Activated CD4-positive, alpha-beta T cell treated with anti-CD3 and anti-CD28 coated beads for 24 hours (primary cell): ENCODE measurements around the gene BCL6.
A peak's percentile ranks its signal among the peaks of the same experiment; 100 is the strongest.

Experiments used
- DNase-seq, 2 donors: peaks; one replicate each; pipeline ENCODE4 v3.0.0-alpha.2; 2020; ENCODE audit warnings: low read depth in 2 of 2

Gene BCL6

DNA sequence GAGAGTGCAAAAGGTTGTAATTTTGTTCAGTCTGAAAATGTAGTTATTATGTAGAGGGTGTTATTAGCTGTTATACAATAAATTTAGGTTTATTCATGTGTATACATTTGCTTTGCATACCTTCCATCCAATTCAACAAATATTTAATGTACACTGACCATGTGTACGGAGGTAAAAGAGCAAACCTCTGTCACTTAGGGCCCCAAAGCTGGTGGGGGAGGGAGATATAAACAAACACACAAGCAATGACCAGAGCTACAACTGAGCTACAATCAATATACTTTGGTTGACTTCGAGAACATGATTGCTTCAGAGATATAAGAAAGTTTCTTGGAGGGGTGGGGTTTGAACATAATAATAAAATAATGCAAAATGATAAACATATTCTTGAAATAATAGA is 17.5 kb upstream of the BCL6 start:
- no peak for DNase-seq

DNA sequence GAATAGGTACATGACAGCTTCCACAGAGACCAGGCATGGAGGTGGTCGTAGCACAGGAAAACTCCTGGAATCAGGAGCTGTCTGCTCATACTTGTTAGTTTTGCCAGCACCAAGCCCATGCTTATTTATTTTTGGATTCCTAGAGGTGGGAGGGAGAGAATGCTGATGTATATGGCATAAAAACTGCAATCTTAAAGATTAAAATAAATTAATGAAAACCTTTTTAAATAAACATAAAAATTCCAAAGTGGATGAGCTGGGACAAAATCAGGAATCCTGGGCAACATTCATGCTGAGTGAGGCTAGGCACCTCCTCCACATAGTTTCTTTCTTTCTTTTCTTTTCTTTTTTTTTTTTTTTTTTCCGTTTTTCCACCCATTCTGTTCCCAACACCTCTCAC is 14.3 kb upstream of the BCL6 start:
- no peak for DNase-seq

GRCh38 chr3:187758318-187758955 is 13.2 kb upstream of the BCL6 start:
- no peak for DNase-seq

- no peak for DNase-seq
Observed at GRCh38 chr3:187753516-187753915, 8.2 kb upstream of the BCL6 start.

GRCh38 chr3:187750513-187751123 is 5.3 kb upstream of the BCL6 start:
- DNase-seq = no peak

DNA sequence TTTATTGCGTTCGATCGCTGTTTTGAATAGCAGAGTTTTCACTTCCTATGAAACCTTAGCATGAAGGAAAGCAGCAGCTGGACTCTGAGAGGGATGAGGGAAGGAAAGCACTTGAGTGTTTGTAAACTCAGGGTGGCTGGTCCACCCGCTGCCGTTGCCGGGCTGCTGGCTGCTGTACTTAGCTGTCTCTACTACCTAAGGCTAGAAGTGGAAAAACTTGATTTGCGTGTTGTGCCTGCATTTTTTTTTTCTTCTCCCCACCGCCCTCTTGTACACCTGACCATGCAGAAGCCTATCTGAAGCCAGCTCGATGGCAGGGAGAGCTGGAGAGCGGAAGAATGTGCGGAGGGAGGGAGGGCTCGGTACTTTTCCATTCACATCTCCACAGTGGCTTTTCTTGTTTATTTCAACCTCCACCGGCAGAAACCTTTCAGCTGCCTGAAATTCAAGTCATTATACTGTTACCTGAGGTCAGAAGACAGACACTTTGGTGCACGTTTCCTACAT is 4.8 kb upstream of the BCL6 start:
- DNase-seq = no peak

GRCh38 chr3:187748050-187748481 is 2.8 kb upstream of the BCL6 start:
- DNase-seq = peak; percentile 93

- no peak for DNase-seq
Observed at GRCh38 chr3:187747506-187747905, 2.2 kb upstream of the BCL6 start.

DNA sequence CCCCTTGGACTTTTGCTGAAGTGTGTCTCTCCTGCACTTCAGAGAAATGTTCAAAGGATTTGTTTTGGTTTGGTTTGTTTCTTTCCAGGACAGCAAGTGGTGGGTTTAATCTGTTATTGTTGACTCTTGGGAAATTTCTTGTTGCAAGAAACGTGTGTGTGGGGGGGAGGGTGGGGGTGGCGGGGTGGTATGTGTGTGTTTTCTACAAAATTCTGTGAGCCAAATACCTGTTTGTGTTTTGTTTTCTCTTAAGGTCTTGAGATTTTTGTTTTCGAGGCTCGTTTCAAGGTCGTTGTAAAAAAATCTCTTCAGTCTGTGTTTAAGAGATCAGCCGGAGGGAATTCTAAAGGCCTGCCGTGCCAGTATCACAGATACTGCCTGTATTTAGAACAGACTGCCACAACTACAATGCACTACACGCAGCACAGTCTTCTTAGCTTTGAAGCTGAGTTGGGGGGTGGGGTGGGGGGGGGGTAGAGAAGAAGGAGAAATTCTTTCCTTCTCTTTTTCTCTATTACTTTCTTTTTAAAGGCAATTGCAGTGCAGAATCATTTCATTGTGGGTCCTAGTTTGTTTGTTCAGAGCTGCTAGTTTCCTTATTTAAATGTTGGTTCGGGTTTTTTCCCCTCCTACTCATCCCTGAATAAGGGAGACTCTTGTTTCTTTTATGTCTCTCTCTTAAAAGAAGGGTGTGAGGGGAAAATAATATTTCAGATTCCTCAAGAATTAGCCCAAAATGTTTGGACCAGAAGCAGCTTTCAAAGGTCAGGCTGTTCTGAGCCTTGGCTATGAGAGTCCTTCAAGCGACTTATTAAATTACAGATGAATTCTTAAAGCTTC is 1.4 kb upstream of the BCL6 start:
- DNase-seq = no peak

DNA sequence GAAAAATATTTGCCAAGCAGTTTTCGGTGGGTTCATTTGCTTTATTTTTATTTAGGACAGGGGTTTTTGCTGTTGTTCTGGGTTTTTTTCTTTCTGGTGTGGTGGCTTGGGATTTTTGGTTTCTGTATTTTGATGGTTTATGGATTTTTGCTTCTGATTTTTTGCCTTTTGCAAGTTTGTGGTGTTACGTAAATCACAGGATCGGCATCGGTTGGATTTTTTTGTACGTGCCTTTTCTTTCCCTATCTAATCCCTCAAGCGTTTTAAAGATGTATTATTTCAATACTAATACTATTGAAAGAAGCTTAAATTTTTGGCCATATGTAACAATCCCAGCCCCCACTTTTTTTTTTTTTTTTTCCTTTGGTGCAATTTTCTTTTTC is 782 bp upstream of the BCL6 start:
- no peak for DNase-seq

DNA sequence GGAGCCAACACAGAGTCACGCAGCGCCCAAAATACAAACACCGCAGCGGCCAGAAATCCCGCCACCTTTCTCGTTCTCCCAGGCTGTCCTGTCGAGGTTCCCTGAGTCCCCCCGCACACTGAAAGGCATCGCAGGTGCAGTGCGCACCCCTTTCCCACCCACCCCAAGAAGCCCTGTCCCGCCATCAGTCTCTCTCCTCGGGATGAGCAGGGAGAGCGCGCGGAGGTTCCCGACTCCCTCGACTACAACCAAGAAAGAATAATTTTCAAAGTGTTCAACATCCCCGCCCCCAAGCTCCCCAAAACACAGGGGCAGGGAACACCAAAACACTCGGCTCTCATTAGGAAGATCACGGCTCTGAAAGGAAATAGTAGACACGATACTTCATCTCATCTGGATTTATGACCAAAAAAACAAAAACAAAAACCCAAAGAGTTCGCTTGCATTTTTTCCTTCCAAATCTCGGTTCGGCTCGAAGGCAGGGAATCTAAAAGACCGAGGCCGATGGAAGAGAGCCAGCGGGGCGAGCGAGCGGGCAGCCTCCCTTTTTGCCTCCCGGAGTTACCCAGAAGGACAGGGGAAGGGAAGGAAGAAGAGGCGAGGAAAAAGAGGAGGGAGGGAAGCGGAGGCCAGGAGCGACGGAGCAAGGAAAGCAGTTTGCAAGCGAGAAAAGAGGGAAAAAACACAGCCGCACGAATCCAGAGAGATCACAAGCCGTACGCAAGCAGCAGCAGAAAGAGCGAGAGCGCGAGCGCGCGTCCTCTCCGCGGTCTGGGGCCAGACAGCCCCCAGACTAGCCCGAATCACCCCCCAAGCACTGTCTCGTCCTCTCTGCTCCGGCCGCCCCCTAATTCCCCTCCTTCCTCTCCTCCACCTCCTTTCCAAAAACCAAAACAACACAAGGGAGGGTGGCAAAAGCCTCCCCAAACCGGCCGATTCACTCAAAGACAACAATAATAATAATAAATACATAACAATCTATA is 808 bp downstream of the BCL6 start:
- DNase-seq = peak in 1 of 2 donors; percentile 28

DNA sequence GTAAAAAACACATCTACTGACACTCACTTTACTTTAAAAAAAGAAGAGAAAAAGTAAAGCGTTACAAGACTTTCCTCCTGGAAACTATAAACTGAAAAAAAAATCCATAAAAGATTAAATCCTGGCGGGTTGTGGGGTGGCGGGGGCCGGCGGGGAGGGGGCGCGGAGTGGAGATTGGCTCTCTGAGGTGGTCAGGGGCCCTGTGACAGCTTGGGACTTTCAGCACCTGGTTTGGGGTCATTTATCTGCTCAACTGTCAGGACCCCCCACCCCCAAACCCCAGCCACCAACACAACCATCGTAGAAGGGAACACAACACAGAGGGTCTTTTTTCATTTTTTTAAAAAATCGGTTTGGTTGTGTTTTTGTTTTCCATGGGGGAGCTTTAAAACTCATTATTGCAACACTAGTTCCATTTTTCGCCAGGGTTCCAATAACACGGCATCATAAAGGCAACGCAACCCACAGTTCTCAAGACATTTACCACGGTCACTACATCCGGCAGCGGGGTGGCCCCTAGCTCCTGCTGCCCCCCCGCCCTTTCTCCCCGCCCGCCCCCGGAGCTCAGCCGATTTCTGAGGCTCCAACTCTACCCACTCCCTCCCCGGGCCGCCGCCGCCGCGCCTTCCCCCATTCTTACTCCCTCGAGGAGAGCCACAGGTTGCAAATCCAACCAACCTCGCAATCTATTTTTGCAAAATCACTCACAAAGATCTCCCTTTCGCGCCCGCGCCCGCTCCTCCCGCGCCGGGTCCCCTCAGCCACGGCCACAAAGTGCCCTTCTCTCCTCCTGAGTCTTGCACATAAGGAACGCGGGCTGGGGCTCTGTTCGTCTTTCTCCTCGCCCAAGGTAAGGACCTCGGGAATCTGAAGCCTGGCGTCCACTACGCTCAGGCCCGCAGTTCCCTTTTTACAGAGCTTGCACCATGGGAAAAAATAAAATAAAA is 1.8 kb downstream of the BCL6 start:
- DNase-seq = peak in 1 of 2 donors; percentile 49

DNA sequence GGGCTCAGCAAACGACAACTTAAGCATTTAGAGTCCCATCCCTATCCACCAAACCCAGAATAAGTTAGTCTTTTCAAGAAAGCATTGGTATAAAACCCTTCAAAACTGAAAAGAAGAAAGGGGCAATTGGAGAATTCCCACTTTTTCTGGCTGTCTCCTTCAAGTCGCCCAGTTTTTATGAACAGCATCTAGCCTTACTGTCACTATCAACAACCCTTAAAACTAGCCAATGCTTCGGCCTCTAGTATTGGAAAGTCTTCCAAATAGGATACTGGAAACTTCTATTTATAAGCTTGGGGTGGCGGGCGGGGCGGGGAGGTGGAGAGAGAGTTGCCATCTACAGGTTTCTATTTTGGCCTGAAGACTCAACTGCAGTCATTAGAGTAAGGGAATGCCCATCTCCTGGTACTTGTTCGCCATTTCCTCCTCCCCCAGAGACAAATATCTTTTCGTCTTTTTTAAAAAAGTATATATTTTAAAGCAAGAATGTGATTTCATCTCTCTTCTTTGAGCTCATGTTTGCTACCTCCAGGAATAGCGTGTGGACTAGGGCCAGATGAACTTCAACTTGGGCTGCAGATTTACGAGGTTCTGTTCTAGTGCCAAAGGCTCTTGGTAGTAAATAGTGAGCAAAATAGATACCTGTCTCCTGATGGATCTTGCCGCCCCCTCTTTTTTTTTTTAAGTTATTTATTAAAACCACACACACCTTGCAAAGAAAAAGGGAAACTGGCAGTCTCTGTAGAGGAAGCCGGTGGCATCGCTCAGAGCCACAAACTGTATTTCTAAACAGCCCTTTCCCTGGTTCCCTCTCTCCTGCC is 2.7 kb downstream of the BCL6 start:
- DNase-seq = no peak

DNA sequence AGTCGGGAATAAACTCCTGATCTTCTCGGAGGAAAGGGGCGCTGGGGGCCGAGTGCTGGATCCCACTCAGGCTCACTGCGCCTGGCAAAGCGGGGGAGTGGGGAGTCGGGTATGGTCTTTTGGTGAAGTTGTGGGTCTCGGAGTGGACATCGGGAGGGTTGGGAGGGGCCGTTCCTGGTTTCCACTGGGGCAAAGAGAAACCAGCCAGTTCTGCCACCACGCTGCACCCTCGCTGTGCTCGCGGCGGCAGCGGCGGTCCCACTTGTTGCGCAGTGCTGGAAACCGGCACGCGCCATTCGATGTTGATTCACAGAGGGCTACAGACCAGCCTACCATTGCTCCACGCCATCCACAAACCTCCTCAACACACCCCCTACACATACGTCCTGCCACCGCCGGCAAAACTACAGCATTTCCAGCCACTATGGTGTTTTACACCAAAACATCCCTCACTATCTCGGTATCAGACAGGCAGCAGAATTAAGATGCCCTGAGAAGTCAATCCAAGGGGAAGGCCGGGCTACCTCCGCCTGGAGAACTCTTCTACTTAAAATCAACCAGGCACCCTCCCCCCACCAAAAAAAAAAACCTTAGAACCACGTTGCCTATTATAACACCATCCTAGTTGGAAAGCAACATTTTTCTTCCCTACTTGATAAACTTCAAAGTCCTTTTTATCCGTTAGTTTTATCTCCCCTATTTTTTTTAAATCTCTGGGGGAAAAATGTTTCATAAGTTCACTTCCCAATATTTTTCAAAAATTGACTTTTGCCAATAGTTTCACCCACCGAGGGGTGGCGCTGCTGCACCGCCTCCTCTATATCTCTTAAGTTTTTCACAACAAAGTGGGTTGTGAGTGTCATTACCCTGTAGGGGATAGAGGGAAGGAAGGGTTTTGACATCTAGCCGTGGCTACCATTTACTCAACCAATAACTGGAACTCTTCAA is 3.6 kb downstream of the BCL6 start:
- DNase-seq = peak in 1 of 2 donors; percentile 69

DNA sequence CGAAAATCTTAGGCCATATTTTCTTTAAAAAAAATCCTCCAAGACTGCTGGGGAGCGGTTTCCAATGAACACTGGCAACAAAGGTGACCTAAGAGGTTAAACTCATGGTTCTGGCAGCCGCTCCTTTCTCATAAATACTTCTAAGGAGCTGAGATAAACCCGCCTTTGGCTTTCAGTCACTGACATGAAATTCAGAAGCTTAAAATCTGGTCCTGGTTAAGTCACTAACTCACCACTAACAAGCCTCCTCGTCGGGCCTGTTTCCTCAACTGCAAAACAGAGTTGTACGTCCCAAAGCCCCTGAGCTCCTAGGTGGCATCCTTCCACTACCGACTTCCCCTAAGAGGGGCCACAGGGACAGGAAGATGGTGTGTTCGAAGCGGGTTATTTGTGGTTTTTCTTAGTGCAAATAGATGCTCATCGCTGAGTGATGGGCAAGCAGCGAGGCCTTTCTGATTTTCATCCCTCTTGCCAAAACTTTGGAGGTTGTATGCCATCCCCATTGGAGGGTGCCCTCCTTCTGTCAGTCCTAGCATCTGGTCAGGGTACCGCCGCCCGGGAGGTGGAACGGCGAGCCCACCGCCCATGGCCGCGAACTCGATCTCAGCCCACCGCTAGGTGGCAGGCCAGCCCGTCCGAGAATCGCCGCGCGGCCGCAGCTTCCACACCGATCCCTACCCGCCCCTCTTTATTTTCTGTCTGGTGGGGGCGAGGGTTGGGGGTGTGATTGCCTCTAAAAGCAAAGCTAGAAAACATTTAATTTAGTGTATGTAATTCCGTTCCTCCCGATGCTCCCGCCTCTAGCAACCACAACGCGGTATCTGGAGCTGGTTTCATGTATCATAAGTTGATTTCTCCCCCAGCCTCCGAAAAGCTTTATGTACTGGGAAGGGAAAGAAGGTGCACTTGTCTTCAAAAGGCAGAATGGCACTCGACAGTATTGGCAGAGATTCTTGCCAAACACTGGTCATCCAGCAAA is 4.6 kb downstream of the BCL6 start:
- DNase-seq = peak in 1 of 2 donors; percentile 64

- DNase-seq = peak in 1 of 2 donors; percentile 76
Observed at GRCh38 chr3:187739561-187740332, 5.5 kb downstream of the BCL6 start.
